Fibroblast of pulmonary artery (primary cell): ENCODE data around the gene DOCK10.
A peak's percentile ranks its signal among the peaks of the same experiment; 100 is the strongest.

Experiments
- DNase-seq: peaks from one replicate; pipeline ENCODE4 v3.0.0-alpha.2; 2010; ENCODE audit warnings: low read depth
- H3K4me3 ChIP-seq: replicated peaks from 2 replicates; pipeline ENCODE4 v1.5.1; 2011; ENCODE audit warnings: low read depth, mild to moderate bottlenecking, control low read depth, low read length, moderate library complexity
- CTCF ChIP-seq: IDR thresholded peaks from 2 replicates; pipeline ENCODE4 v1.5.1; 2011; ENCODE audit warnings: mild to moderate bottlenecking, control low read depth, low read length, inconsistent platforms; ENCODE audit errors: missing control alignments

DOCK10 gene

DNA sequence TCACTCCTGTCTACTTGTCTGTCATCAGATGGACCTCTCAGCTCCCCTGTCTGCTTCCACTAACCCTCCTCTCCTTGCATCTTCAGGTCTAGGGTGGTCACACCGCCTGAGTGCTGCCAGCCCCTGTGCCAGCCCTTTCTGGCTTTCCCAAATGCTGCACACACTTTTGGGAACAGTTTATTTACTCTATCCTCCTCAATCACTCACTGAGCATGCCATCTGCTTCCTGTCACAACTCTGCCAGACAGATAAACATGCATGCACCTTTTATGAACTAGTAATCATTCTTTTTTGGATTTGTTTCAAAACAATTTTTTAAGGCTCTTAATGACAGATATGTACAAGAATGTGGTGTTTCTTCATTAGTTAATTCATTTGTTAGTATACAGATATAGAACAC, 269.8 kb downstream of the DOCK10 start:
- no peak for DNase-seq
- H3K4me3 ChIP-seq = no peak overlapping the region
- no peak for TF ChIP-seq CTCF

- no peak for DNase-seq
- TF ChIP-seq CTCF = no peak
- H3K4me3 ChIP-seq = no peak overlapping the region
Observed at GRCh38 chr2:224769489-224769888, 272.8 kb downstream of the DOCK10 start.

- H3K4me3 ChIP-seq = no peak overlapping the region
- no peak for TF ChIP-seq CTCF
- DNase-seq = no peak
Observed at GRCh38 chr2:224764565-224765236, 277.6 kb downstream of the DOCK10 start.

DNA sequence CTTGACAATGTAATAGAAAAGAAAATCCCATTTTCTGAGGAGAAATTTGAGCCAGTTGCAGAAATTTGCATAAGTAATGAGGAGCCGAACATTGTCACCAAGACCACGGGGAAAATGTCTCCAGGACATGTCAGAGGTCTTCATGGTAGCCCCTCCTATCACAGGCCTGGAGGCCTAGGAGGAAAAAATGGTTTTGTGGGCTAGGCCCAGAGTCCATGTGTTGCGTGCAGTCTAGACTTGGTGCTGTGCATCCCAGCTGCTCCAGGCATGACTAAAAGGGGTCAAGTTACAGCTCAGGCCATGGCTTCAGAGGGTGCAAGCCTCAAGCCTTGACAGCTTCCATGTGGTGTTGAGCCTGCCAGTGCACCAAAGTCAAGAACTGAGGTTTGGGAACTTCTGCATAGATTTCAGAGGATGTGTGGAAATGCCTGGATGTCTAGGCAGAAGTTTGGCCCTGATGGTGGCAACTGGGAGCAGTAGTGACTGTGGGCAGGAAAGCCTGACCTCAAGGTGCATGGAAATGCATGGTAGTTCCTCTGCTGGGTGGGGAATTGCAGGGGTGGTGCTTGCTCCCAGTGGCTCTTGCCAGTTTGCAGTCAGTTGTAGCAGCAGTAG, 284.2 kb downstream of the DOCK10 start:
- TF ChIP-seq CTCF = no peak
- H3K4me3 ChIP-seq = no peak overlapping the region
- DNase-seq = no peak

DNA sequence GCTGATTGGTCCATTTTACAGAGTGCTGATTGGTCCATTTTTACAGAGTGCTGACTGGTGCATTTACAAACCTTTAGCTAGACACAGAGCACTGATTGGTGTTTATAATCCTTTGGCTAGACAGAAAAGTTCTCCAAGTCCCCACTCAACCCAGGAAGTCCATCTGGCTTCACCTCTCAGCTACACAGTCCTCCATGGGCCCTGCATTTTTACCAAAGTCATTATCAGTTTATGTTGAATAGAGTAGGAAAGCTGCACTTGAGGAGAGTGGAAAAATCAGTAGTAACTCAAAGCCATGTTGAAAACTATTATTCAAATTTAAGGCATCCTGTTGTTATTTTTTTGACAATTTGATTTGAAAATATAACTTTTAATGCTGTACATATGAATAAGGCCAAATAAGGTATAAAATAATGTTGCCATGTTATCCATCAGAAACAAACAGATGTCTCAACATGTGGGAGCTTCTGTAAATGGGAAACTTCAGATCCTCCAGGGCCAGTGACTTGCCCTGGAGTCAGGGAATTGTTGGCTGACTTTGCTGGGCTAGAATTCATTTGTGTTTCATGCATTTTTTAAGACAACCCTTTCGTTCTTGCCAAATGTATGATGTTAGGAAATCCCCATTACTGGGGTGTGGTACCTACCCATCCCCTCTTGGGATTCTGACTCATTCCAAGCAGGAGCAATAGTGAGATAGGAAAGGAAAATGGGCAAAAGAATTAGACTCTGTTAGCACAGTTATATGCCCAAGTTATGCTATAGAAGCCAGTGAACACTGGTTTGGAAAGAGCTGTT, 288.3 kb downstream of the DOCK10 start:
- no peak for TF ChIP-seq CTCF
- DNase-seq = peak; percentile 87
- H3K4me3 ChIP-seq = no peak overlapping the region

- no peak for DNase-seq
- TF ChIP-seq CTCF = no peak
- H3K4me3 ChIP-seq = no peak overlapping the region
Observed at GRCh38 chr2:224751996-224752698, 290.1 kb downstream of the DOCK10 start.
